MM.1S (cell line): Measurements from ENCODE around the gene RARG.

ENCODE experiments used
- CTCF ChIP-seq: fragments of 300-600 bp; sonication (generic); IDR thresholded peaks from 2 replicates; pipeline ENCODE4 v1.5.1; 2016; ENCODE audit warnings: antibody characterized with exemption, low read length, mixed read lengths
- EZH2 ChIP-seq: fragments of 300-600 bp; sonication (generic); optimal IDR thresholded peaks from 2 replicates; pipeline ENCODE3; 2017; ENCODE audit warnings: low read depth, mild to moderate bottlenecking, antibody characterized with exemption, low read length, mixed read lengths

- no peak for TF ChIP-seq CTCF
- no peak for TF ChIP-seq EZH2
These were observed 60.9 kb downstream of the RARG start for GRCh38 chr12:53170876-53171724.
